ENCODE results near the gene RNF19B.
A peak's percentile ranks its signal among the peaks of the same experiment; 100 is the strongest.

RNF19B gene

GRCh38 chr1:32894681-32895080 lies 69.9 kb downstream of the RNF19B start:
- Mint-ChIP-seq H3K4me1 (peaks cover 18% of the 10 kb centered on the region), H3K27ac (no peak overlapping the region), H3K9me3 (peaks cover 4% of the 10 kb centered on the region), H3K36me3 (ENCODE audit: low read depth) (no peaks in the 10 kb centered on the region), H3K27me3 (ENCODE audit: low read depth, poor library complexity) (peaks cover 58% of the 10 kb centered on the region), H3K4me3 (no peak overlapping the region)
- no peak for TF ChIP-seq CTCF (IDR thresholded peaks at IDR 0.05)
- DNase-seq: no peak

- Mint-ChIP-seq H3K4me3 (peak overlapping the region; percentile 74), H3K36me3 (ENCODE audit: low read depth) (no peaks in the 10 kb centered on the region), H3K27ac (no peak overlapping the region), H3K9me3 (peaks cover 4% of the 10 kb centered on the region), H3K4me1 (peaks cover 18% of the 10 kb centered on the region), H3K27me3 (ENCODE audit: low read depth, poor library complexity) (peaks cover 58% of the 10 kb centered on the region)
- TF ChIP-seq CTCF (IDR thresholded peaks at IDR 0.05): no peak
- no peak for DNase-seq
Observed at GRCh38 chr1:32894019-32894600, 70.5 kb downstream of the RNF19B start.

- DNase-seq: peak; percentile 63
- Mint-ChIP-seq H3K4me3 (peak overlapping the region; percentile 74), H3K36me3 (ENCODE audit: low read depth) (no peaks in the 10 kb centered on the region), H3K4me1 (peaks cover 18% of the 10 kb centered on the region), H3K9me3 (peaks cover 4% of the 10 kb centered on the region), H3K27me3 (ENCODE audit: low read depth, poor library complexity) (peaks cover 55% of the 10 kb centered on the region), H3K27ac (no peak overlapping the region)
- TF ChIP-seq CTCF (IDR thresholded peaks at IDR 0.05): peak; percentile 13
Observed at GRCh38 chr1:32893198-32894018, 71.2 kb downstream of the RNF19B start.

GRCh38 chr1:32892368-32893197 lies 72.0 kb downstream of the RNF19B start:
- Mint-ChIP-seq H3K9me3 (peaks cover 4% of the 10 kb centered on the region), H3K4me3 (peak overlapping the region; percentile 74), H3K4me1 (peaks cover 16% of the 10 kb centered on the region), H3K36me3 (ENCODE audit: low read depth) (no peaks in the 10 kb centered on the region), H3K27me3 (ENCODE audit: low read depth, poor library complexity) (peaks cover 60% of the 10 kb centered on the region), H3K27ac (no peak overlapping the region)
- DNase-seq: peak; percentile 74
- peak; percentile 56 for TF ChIP-seq CTCF (IDR thresholded peaks at IDR 0.05)

GRCh38 chr1:32891630-32892029 lies 73.0 kb downstream of the RNF19B start:
- Mint-ChIP-seq H3K4me3 (no peak overlapping the region), H3K36me3 (ENCODE audit: low read depth) (no peaks in the 10 kb centered on the region), H3K4me1 (peaks cover 10% of the 10 kb centered on the region), H3K9me3 (peaks cover 4% of the 10 kb centered on the region), H3K27me3 (ENCODE audit: low read depth, poor library complexity) (peaks cover 70% of the 10 kb centered on the region), H3K27ac (no peak overlapping the region)
- DNase-seq: no peak
- TF ChIP-seq CTCF (IDR thresholded peaks at IDR 0.05): no peak
